GM12892 (cell line): ENCODE data around the gene CYTH1.

Source experiments
- DNase-seq: peaks from one replicate; pipeline ENCODE4 v3.0.0; 2011; ENCODE audit not compliant: insufficient read length
- FAIRE-seq: peaks from 2 replicates; lab custom pipeline; 2011; peaks lifted over from hg19 to GRCh38; lab: Jason Lieb, UNC
- POLR2A ChIP-seq: IDR thresholded peaks from 2 replicates; pipeline ENCODE4 v1.6.1; 2011; ENCODE audit warnings: low read depth, low read length, control low read depth
- POLR2AphosphoS5 ChIP-seq: IDR thresholded peaks from 2 replicates; pipeline ENCODE4 v1.6.1; 2011; ENCODE audit warnings: low read depth, low read length, control low read depth
- TAF1 ChIP-seq: IDR thresholded peaks from 2 replicates; pipeline ENCODE4 v1.6.1; 2011; ENCODE audit warnings: low read depth, mild to moderate bottlenecking, control low read depth, low read length, borderline replicate concordance

Gene CYTH1

DNA sequence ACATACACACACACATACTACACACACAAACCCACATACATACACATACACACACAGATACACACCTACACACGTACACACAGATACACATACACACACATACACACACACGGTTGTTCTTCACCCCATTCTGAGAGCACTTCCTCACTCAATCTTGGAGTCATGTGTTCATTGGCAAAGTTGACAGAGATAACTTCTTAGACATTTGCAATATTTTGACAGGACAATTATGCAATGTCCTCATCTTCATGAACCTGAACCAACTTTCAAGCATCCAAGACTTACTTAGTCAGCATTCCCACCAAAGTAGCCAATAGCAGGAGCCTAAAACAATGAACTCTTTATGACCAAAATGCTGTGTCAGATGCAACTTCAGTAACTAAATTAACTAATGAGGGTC is 127.7 kb downstream of the CYTH1 start:
- FAIRE-seq: no peak
- no peak for DNase-seq
- TF ChIP-seq POLR2AphosphoS5 (no peak), TAF1 (no peak), POLR2A (no peak)

DNA sequence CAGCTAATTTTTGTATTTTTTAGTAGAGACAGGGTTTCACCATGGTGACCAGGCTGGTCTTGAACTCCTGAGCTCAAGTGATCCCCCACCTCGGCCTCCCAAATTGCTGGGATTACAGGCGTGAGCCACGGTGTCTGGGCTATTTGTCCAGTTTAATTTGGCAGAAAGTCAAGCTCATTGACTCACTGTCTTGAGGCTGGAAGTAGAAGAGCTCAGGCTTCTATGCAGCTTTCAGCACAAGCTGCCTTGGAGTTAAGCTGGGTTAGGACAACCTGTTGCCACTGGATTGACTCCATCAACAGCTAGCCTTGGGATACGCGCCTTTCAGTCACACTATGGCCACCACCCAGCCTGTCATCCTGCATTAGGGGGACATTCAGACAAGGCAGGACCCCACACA is 128.7 kb downstream of the CYTH1 start:
- DNase-seq (no peak), FAIRE-seq (no peak)
- no peak for TF ChIP-seq TAF1
- no peak for TF ChIP-seq POLR2AphosphoS5
- no peak for TF ChIP-seq POLR2A

GRCh38 chr17:78652913-78653312 is 129.2 kb downstream of the CYTH1 start:
- DNase-seq (no peak), FAIRE-seq (no peak)
- TF ChIP-seq TAF1 (no peak), POLR2A (no peak), POLR2AphosphoS5 (no peak)

DNA sequence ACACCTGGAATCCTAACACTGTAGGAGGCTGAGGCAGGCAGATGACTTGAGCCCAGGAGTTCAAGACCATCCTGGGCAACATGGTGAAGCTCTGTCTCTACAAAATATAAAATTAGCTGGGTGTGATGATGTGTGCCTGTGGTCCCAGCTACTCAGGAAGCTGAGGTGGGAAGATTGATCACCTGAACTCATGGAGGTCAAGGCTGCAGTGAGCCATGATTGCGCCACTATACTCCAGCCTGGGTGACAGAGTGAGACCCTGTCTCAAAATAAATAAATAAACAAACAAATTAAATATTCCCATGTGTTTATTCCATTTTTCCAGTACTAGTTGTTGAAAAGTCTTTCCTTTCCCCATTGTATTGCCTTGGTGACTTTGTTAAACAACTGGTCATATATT is 130.0 kb downstream of the CYTH1 start:
- DNase-seq (no peak), FAIRE-seq (no peak)
- TF ChIP-seq POLR2A: no peak
- TF ChIP-seq POLR2AphosphoS5: no peak
- no peak for TF ChIP-seq TAF1

GRCh38 chr17:78651554-78651953 is 130.5 kb downstream of the CYTH1 start:
- DNase-seq: no peak
- no peak for FAIRE-seq
- TF ChIP-seq TAF1: no peak
- no peak for TF ChIP-seq POLR2A
- no peak for TF ChIP-seq POLR2AphosphoS5

- FAIRE-seq: no peak
- no peak for DNase-seq
- no peak for TF ChIP-seq POLR2A
- TF ChIP-seq POLR2AphosphoS5: no peak
- TF ChIP-seq TAF1: no peak
Observed at GRCh38 chr17:78650093-78650715, 131.9 kb downstream of the CYTH1 start.

DNA sequence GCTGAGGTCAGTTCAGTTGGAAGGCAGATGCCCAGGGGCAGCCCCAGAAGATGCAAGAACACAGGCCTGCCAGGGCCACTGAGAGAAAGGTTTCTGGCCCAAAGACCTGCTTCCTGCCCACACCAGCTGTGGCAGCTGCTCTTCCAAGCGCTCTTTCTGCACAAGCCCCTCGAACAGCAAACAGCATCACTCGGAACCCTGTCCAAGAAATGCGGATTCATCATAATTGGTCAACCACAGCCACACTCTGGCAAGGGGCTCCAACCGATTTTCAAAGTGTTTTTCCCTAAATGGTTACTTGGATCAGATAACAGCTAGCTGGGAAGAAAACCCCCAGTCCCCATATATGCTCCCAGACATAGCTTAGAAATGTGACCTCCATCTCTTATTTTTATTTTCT is 133.8 kb downstream of the CYTH1 start:
- no peak for FAIRE-seq
- TF ChIP-seq POLR2A (no peak), POLR2AphosphoS5 (no peak), TAF1 (no peak)

GRCh38 chr17:78647032-78647431 is 135.0 kb downstream of the CYTH1 start:
- TF ChIP-seq TAF1: no peak
- no peak for TF ChIP-seq POLR2A
- TF ChIP-seq POLR2AphosphoS5: no peak
- no peak for FAIRE-seq
- no peak for DNase-seq

More for the DNA sequence above, 133.8 kb downstream of the CYTH1 start:
- no peak for DNase-seq

GRCh38 chr17:78645421-78646295 is 136.4 kb downstream of the CYTH1 start:
- TF ChIP-seq POLR2AphosphoS5 (peak; percentile 52; the same call in 1 of the 2 replicates), POLR2A (peak; percentile 71; the same call in 1 of the 2 replicates), TAF1 (no peak)
- DNase-seq (peak; percentile 79), FAIRE-seq (peak; percentile 89)

GRCh38 chr17:78644931-78645351 is 137.1 kb downstream of the CYTH1 start:
- DNase-seq: no peak
- no peak for TF ChIP-seq TAF1
- TF ChIP-seq POLR2AphosphoS5: no peak
- no peak for TF ChIP-seq POLR2A
- no peak for FAIRE-seq

GRCh38 chr17:78644224-78644623 is 137.8 kb downstream of the CYTH1 start:
- DNase-seq: no peak
- TF ChIP-seq TAF1: no peak
- no peak for TF ChIP-seq POLR2AphosphoS5
- FAIRE-seq: no peak
